Activated naive CD4-positive, alpha-beta T cell treated with Interleukin-2 at 50 U/mL for 16 hours (primary cell): Measurements from ENCODE around the gene KIAA0232.
"Not testable (repeated sequence)": the region's sequence is repeated elsewhere in the genome, so short reads cannot be mapped to it uniquely, and the experiment has no call there.

Experiments used
- DNase-seq: peaks from one replicate; pipeline ENCODE4 v3.0.0-alpha.2; 2020

KIAA0232 gene

GRCh38 chr4:6888506-6889071 lies 106.1 kb downstream of the KIAA0232 start:
- no peak for DNase-seq

- DNase-seq: no peak
Observed at GRCh38 chr4:6889101-6889735, 106.7 kb downstream of the KIAA0232 start.

GRCh38 chr4:6889736-6890324 lies 107.3 kb downstream of the KIAA0232 start:
- DNase-seq: no peak

GRCh38 chr4:6890358-6890757 lies 107.8 kb downstream of the KIAA0232 start:
- DNase-seq: no peak

GRCh38 chr4:6890971-6891370 lies 108.4 kb downstream of the KIAA0232 start:
- not testable (repeated sequence) for DNase-seq

GRCh38 chr4:6891436-6892170 lies 109.1 kb downstream of the KIAA0232 start:
- DNase-seq: no peak

- no peak for DNase-seq
Observed at GRCh38 chr4:6892190-6892908, 109.8 kb downstream of the KIAA0232 start.

GRCh38 chr4:6892909-6893202 lies 110.3 kb downstream of the KIAA0232 start:
- no peak for DNase-seq

- no peak for DNase-seq
Observed at GRCh38 chr4:6893449-6894085, 111.0 kb downstream of the KIAA0232 start.

- DNase-seq: no peak
Observed at GRCh38 chr4:6894086-6894478, 111.6 kb downstream of the KIAA0232 start.

- no peak for DNase-seq
Observed at GRCh38 chr4:6894528-6895498, 112.3 kb downstream of the KIAA0232 start.

GRCh38 chr4:6896035-6896434 lies 113.5 kb downstream of the KIAA0232 start:
- no peak for DNase-seq

- DNase-seq: no peak
Observed at GRCh38 chr4:6898763-6899162, 116.2 kb downstream of the KIAA0232 start.

- DNase-seq: no peak
Observed at GRCh38 chr4:6900181-6900812, 117.8 kb downstream of the KIAA0232 start.

- DNase-seq: no peak
Observed at GRCh38 chr4:6900956-6901355, 118.4 kb downstream of the KIAA0232 start.

GRCh38 chr4:6901669-6902317 lies 119.3 kb downstream of the KIAA0232 start:
- no peak for DNase-seq

- DNase-seq: no peak
Observed at GRCh38 chr4:6902318-6903042, 120.0 kb downstream of the KIAA0232 start.

GRCh38 chr4:6905516-6906445 lies 123.3 kb downstream of the KIAA0232 start:
- DNase-seq: no peak

- not testable (repeated sequence) for DNase-seq
Observed at GRCh38 chr4:6906486-6906885, 124.0 kb downstream of the KIAA0232 start.
